ENCODE data around the gene FAM171A1. TPM values are rescaled to one million over a fixed set of nuclear protein-coding genes. Genes with fewer than 3 reads are reported as not detected.

Gene FAM171A1
- total and polyA plus RNA-seq, 2 of the 13 experiments (the other 11 are each of a cell fraction or from before 2014, with no cell fraction given) = 21.5 to 34.7 TPM

DNA sequence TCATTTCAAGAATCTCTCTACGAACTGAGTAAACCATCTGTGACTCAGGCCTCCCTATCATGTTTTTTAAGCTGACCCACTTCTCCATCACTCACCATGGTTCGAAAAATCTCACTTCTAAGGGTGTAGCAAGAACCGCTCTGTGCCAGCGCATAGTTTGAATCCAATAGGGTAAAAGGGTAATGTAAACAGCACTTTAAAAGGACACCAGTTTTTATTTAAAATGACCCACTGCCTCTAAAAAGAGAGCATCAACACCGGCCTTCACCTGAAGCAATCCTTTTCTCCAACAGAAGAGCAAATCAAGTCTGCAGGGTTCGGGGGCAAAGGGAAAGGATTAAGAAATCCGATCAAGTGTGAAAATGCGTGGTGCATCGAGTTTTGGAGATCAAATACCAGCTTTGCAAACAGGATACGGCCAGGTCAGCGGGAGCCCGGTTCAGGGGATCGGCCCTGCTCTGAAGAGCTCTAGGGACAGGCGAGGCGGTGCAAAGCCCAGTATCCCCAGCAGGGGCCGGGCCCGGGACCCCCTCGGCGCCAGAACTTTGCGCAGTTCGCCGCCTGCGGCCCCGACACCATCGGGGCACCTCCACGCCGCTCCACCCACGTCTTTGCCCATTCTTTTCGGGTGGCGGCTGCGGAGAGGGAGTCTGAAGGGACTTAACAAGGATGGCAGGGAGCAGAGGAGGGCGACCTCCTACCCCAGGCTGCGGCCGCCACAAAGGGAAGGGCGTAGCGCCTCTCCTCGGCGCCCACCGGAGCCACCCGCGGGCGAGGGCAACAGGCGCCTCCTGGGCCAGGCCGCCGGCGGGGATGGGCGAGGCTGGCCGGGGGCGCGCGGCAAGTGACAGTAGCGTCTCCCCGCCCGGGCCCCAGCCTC is 203.4 kb downstream of the FAM171A1 start (continued):
- no peak for TF ChIP-seq KDM5B (CRISPR knock-in tag; IDR thresholded peaks at IDR 0.05; ENCODE audit: borderline replicate concordance)
- peak; percentile 13; the same call in 1 of the 2 replicates for TF ChIP-seq ZNF691 (CRISPR knock-in tag; IDR thresholded peaks at IDR 0.05; ENCODE audit: borderline replicate concordance, low read depth)
- TF ChIP-seq KAT8 (CRISPR knock-in tag; IDR thresholded peaks at IDR 0.05) = 0 out of 2 replicates have a peak, but pooled peaks have one; percentile 18
- TF ChIP-seq ARNT (IDR thresholded peaks at IDR 0.05) = no peak
- peak; percentile 49; the same call in 1 of the 2 replicates for TF ChIP-seq YEATS4 (CRISPR knock-in tag; IDR thresholded peaks at IDR 0.05; ENCODE audit: borderline replicate concordance)
- no peak for TF ChIP-seq MLX (CRISPR knock-in tag; IDR thresholded peaks at IDR 0.05)
- TF ChIP-seq MIER3 (CRISPR knock-in tag; IDR thresholded peaks at IDR 0.05; ENCODE audit: borderline replicate concordance) = no peak
- 0 out of 2 replicates have a peak, but pooled peaks have one; percentile 5 for TF ChIP-seq RFXAP (CRISPR knock-in tag; IDR thresholded peaks at IDR 0.05; ENCODE audit: borderline replicate concordance)
- no peak for TF ChIP-seq ZNF138 (CRISPR knock-in tag; IDR thresholded peaks at IDR 0.05; ENCODE audit: low read depth)
- TF ChIP-seq TBP (CRISPR knock-in tag; IDR thresholded peaks at IDR 0.05) = no peak
- TF ChIP-seq SOX6 (IDR thresholded peaks at IDR 0.05) = no peak
- no peak for TF ChIP-seq SOX6 (CRISPR knock-in tag; IDR thresholded peaks at IDR 0.05)
- TF ChIP-seq MTA1 (CRISPR knock-in tag; IDR thresholded peaks at IDR 0.05; ENCODE audit: borderline replicate concordance) = 0 out of 2 replicates have a peak, but pooled peaks have one; percentile 38
- TF ChIP-seq ZNF605 (CRISPR knock-in tag; IDR thresholded peaks at IDR 0.05) = 0 out of 2 replicates have a peak, but pooled peaks have one; percentile 42
- TF ChIP-seq ZSCAN30 (CRISPR knock-in tag; IDR thresholded peaks at IDR 0.05) = no peak
- TF ChIP-seq ZNF230 (CRISPR knock-in tag; IDR thresholded peaks at IDR 0.05) = no peak
- TF ChIP-seq MAZ (IDR thresholded peaks at IDR 0.05; ENCODE audit: borderline replicate concordance, low read depth, low read length) = no peak
- TF ChIP-seq MAZ (CRISPR knock-in tag; IDR thresholded peaks at IDR 0.05; ENCODE audit: low read depth) = 0 out of 2 replicates have a peak, but pooled peaks have one; percentile 24
- no peak for TF ChIP-seq THAP9 (CRISPR knock-in tag; IDR thresholded peaks at IDR 0.05; ENCODE audit: borderline replicate concordance)
- TF ChIP-seq SMARCC2 (IDR thresholded peaks at IDR 0.05) = no peak
- TF ChIP-seq CHD2 (IDR thresholded peaks at IDR 0.05; ENCODE audit: low read depth, low read length) = no peak
- TF ChIP-seq POLR2G (IDR thresholded peaks at IDR 0.05; ENCODE audit: low read depth, low read length) = no peak
- TF ChIP-seq, protein P1, sequence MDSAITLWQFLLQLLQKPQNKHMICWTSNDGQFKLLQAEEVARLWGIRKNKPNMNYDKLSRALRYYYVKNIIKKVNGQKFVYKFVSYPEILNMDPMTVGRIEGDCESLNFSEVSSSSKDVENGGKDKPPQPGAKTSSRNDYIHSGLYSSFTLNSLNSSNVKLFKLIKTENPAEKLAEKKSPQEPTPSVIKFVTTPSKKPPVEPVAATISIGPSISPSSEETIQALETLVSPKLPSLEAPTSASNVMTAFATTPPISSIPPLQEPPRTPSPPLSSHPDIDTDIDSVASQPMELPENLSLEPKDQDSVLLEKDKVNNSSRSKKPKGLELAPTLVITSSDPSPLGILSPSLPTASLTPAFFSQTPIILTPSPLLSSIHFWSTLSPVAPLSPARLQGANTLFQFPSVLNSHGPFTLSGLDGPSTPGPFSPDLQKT (CRISPR knock-in tag; IDR thresholded peaks at IDR 0.05; ENCODE audit: borderline replicate concordance) = no peak
- TF ChIP-seq RAD21 (CRISPR knock-in tag; IDR thresholded peaks at IDR 0.05) = peak; percentile 72
- TF ChIP-seq SKI (IDR thresholded peaks at IDR 0.05; ENCODE audit: partially characterized antibody) = peak; percentile 13
- no peak for TF ChIP-seq ATRX (CRISPR knock-in tag; IDR thresholded peaks at IDR 0.05; ENCODE audit: borderline replicate concordance)
